Right hindlimb (tissue), 1 donor: ENCODE data around the gene IL1RAP.
A peak's percentile ranks its signal among the peaks of the same experiment; 100 is the strongest.
"Not testable (repeated sequence)": the region's sequence is repeated elsewhere in the genome, so short reads cannot be mapped to it uniquely, and the experiment has no call there.

Experiments
- DNase-seq: peaks from one replicate; pipeline ENCODE4 v3.0.0-alpha.2; 2018

Gene IL1RAP

DNA sequence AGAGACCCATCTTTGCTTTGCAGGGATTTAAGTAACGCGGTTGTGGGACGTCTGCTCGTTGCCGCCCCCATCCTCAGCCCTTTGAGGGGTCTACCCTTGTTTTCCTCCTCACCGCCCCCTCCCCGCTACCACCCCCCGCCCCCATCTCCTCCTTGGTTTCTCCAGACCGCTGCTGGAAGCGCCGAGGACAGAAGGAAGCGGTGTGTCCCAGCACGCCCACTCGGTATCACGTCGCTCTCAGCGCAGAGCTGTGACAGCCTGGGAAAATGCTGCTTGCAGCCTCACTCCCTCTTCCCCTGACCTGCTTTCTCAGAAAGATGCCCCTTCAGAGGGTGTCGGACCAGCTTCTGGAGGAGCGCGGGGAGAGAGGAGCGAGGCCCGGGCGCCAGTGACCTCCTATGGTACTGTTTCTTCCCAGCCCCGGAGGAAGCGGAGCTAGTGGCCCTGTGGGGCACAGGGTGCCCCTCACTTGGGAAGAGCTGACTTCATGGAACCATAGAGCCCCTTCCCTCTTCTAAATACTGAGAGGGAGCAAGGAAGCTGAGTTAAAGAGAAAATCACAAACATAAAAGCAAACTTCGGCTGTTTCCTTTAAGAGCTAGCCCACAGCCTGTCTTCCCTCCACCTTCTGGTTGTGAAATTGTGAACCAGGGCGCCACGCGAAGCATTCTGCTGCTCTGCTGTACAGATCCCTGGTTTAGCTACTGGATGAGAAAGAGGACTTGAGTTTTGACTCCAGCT lies 698 bp downstream of the IL1RAP start:
- DNase-seq = peak; percentile 63

DNA sequence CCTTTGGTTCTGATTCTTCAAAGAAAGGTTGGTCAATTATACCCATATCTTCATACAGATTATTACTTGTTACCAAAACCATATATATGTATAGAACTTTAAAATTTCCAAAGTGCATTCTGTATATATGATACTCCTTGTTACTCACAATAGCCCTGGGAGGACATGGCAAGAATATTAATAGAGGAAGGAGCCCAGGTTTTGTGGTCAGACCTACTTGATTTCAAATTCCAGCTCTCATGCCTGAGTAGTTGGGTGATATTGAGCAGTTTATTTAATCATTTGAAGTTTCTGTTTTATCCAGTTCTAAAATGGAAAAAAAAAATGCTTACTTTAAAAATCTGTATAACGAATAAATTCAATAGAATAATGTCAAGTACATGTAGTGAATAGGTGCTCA lies 2.5 kb downstream of the IL1RAP start:
- no peak for DNase-seq

DNA sequence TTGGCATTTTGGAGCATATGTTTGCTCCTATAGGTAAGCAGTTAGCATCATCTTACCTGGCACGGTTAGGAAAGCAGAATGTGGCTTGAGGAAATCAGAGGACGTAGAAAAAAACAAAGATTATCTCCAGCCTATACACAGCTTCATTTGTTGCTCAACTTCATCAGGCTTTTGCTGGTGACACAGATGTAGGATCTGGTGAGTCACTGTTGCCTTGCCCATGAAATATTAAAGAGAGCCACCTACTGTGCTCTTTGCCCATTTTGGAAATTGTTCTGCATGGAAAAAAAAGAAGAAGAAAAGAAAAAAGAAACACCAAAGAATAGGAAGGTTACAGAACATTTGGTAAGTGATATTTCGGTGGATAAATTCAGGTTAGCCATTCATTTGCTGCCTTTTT lies 3.8 kb downstream of the IL1RAP start:
- DNase-seq = no peak

DNA sequence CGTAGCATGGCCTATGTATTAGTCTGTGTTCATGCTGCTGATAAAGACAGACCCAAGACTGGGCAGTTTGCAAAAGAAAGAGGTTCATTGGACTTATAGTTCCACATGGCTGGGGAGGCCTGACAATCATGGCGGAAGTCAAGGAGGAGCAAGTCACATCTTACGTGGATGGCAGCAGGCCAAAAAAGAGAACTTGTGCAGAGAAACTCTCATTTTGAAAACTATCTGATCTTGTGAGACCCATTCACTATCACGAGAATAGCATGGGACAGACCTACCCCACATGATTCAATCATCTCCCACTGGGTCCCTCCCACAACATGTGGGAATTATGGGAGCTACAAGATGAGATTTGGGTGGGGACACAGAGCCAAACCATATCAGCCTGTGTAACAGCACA lies 4.6 kb downstream of the IL1RAP start:
- DNase-seq = not testable (repeated sequence)

DNA sequence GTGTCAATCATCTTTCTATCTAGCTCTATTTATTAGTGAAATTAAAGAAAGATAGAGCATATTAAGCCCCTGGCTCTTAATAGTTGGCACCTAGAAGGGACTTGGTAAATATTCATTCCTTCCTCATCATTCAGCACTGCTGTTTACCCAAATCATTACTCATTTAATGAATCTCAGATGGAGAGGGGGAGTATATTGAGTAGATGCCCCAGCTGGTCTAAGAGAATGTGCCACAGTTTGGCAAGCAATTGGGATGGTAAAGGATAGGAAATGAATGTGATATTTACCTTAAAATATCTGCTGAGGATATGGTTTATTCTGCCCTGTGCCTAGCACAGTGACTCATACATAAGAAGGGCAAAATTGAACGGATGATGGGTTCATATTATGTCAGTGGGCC lies 6.0 kb downstream of the IL1RAP start:
- DNase-seq = no peak

DNA sequence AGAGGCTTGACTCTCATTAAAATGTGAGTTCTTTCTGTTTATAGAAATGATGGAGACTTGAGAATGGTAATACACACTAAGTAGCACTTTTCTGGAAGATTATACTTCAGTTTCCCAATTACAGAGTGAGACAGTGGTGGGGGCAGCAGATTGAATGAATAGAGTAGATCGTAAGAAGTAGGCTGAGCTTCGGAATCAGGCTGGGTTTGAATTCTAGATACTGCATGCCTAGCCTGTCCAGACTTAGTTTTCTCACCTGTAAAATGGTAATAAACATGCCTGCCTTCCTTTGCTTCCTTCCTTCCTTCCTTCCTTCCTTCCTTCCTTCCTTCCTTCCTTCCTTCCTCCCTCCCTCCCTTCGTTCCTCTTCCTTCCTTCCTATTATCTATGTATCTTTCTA lies 8.1 kb downstream of the IL1RAP start:
- no peak for DNase-seq

DNA sequence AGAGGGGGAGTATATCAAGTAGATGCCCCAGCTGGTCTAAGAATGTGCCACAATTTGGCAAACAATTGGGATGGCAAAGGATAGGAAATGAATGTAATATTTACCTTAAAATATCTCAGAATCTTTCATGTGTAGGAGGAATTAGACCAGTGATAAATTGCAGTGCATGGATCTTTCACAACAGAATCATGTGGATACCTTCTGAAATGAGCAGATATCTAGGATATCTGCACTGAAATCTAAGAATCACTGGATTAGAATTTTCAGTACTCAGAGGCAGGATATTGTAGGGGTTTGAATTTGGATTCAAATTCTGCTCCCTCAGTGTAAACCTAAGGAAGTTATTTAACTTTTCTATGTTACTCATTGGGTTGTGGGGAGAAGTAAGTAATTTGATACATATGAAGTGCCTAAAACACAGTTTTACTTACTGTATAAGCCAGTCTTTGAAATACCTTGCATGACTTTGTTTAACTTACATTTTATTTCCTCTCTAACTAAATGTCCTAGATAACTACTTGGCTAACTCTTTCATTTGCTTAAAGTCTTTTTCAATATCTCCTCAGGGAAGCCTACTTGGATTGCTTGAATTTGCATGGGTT lies 8.8 kb downstream of the IL1RAP start:
- DNase-seq = no peak

DNA sequence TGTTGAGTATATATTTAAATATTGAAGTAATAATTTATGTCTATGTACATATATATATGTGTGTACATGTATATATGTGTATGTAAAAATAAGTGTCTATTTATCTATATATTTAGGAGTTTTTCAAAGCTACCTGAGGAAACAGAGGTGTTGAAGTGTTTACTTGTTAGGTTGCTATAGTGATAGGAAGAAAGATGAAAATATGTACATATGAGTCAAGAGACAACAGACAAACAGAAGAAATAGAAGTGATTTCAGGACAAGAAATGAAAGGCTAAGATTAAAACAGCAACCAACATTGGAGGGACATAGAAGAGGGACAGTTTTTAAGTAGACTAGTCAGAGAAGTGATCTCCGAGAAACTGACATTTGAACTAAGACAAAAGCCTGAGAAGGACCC lies 11.1 kb downstream of the IL1RAP start:
- no peak for DNase-seq

DNA sequence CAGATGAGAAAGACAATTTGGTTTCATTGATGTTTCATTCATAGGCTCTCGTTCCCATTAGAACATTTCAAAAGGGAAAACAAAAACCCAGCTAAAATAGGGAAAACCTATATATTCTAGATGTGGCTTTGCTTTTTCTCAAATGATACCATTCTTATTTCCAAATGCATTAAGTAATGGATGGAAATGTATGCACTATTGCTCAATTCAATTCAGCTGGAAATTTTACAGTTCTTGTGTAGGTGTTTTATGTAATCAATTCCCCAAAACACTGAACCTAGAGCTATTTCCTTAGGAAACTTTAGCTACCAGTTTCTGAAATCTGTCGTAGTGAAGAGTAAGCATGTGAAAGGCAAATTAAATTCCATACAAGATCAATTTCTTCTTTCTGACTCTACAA lies 11.7 kb downstream of the IL1RAP start:
- no peak for DNase-seq

DNA sequence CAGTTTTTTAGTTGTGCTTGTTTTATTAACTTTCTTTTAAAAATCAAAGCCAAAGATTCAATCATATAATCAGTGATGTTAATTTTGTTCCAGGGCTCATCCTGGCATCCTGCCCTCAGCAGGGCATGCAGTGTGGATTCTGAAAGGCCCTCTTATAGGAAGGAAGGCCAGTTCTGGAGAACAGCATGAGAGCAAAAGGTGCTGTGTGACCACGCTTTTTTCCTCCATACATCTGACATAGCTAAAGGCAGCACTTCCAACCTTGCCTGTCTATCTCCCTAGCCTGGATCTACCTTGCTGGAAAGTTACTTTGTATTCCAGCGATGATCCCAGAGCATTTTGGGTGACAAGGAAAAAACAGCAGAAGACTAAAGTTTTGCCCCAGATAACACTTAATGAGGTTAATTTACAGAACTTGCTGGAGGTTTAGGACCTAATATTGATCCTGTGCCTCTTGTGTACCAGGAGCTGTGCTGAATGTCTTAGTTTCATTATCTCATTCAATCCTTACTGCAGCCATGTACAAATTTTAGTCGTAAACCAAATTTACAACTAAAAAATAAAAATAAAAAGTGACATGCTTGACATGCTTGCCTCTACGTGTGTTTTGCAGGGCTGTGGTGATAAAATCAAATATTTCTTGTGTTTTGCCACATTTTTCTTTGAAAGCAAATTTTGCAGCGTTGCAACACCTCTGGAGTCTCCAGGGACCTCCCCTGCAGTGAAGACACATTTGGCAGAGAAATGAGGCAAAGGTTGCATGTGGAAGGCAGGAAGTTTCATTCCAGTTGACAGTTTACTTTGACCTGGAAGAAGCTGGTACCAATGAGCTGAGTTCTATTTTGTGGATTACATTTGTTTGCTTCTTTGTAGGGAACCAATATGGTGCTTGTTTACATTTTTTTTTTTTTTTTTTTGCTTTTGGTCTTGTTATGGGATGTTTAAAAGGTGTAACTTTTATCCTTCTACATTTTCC lies 13.2 kb downstream of the IL1RAP start:
- DNase-seq = no peak

DNA sequence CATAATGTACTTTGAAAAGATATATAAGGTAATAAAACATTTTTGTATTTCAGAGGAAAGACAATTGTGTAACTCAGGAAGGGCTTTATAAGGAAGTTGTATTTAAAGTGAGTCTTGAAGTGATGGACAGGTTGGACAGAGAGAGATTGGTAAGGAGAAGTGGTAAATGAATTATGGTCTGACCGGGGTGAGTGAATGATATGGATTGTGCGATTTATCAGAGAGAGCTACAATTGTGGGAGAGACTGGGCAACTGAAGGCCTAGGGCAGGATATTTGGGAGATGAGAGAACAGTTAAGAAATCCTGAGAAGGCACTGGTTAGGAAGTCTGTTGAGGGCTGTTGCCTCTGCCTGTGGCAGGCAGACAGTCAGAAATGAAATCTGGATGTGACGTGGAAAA lies 14.8 kb downstream of the IL1RAP start:
- DNase-seq = no peak

DNA sequence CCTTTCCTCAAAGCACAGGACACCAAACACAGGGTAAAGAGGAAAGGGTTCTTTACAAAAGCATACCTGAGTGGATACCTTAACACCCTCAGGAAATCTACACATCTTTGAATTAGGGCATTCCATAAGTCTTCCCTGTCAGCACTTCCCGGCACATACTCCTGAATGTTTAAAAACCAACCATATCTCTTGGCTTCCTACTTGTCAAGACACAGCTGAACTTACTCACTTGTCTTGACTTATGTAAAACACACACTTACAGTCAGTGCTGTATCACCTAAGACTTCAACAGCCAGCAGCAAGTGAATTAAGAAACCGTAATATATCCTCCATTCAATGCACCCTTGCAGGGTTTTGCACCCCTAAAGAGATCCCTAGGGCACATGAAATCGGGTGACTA lies 17.5 kb downstream of the IL1RAP start:
- no peak for DNase-seq

DNA sequence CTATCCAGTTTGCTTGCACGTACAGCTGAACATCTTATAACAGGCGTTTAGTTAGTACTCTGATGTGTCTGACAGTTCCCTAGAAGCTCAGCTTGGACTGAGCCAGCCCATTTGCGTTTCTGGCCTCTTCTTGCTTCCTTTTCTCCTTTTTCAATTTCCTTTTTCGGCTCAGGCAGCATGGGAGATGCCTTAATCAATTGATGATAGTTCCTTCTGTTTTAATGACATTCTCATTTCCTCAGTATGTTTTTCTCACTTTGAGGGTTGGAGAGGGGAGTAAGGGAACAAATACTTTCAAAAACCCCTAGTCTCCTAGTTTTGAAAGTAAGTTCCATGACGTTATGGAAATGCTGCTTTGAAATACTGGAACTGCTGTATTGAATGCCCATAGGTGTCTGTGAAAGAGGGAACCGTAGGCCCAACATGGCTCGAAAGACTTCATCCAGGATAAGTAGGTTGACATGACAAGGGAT lies 18.9 kb downstream of the IL1RAP start:
- peak; percentile 74 for DNase-seq

DNA sequence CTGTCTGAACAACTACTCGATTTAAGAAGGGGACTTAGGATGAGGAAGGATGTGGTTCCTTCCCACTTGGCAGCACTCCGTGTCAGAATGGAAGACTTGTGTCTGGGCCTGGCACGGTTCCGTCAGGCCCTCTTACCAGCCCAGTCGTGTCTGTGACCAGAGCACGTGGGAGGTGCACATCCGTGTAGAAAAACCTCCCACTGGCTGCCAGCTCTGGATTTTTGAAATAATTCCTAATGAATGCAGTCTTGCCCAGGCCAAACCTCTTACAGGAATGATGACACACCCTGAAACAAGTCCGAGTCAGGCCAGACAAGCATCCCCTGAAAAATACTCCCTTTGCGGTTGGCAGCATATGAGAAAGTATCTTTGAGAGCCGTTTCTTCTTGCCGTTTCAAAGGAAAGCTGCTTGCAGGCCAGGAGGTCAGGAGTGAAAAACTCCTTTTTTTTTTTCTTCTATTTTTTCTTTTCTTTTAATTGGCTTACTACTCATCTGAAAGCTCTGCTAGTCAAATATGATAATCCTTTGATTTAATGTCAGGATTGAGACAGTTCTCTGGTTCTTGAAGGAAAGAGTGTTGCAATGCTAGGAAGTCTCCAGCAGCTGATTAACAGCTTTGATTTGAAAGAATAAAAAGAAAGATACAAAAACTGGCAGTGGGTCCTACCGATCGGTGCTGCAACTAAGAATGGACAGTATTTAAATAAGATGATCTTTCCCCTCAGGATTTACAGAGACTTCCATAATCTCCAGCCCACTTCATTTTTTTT lies 19.8 kb downstream of the IL1RAP start:
- peak; percentile 86 for DNase-seq

DNA sequence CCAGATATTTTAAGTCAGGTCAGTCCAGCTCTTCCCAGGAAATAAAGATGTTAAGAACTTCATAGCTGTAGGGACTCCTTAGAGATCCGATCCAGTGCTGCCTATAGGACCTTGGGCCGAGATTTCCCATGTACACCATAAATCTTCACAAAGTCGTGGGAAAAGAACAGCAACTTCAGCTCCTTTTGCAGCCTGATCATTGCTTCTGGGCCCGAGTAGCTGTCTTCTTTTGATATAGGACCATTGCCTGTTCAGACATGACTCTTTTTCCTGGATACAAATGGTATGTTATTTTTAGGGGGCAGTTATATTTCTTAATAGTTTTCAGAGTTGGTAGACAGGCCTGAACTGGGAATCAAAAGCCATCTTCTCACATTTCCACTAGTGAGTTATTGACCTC lies 20.5 kb downstream of the IL1RAP start:
- DNase-seq = no peak

DNA sequence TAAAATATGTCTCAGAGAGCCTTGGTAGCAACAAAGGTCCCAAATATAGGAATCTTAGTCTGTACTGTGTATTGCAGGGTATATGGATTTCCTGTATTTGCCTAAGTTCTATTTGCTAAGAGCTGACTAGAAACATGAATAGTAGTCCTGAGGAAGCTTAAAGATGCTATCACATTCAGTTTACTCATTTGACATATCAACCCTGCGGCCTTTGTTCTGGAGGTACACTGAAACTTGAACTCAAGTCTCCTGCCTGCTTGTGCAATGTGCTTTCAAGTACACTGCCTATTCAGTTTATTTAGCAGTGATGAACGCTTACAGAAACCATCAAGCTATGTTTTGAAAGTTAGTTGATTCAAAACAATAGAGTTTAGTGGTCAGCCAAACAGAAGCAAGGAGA lies 21.1 kb downstream of the IL1RAP start:
- DNase-seq = no peak

DNA sequence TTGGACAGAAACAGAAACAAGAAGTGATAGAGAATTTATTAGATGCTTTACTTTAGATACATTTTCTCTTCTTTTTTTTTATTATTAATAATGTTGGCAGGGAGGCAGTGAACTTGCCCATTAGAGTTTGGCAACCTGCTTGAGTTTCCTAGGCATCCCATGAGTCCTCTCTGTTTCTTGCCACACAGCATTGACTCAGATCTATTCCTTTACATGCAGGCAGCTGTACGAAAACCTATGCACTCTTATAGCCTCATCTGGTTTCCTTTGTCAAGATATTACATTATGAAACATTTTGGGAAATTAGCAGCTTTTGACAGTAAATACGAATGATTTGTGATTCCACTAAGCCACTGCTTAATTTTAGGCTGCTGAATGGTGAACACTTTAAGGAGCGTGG lies 23.3 kb downstream of the IL1RAP start:
- no peak for DNase-seq

DNA sequence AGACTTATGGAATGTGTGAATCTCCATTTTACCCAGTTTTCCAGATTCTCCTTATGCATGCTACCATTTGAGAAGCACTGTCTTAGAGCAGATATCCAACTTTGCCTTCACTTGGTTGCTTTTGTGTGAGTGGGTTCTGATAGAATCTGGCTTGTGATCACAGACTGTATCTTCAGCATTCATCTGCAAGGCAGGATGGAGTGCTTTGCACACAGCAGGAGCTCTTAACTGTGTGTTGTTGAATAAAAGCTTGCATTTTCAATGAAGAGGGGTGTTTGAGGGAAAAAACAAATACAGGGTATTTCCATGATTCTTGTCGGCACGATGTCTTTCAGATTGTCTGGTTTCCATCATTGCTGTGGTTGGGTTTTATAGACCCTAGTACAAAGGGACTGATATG lies 24.4 kb downstream of the IL1RAP start:
- no peak for DNase-seq

DNA sequence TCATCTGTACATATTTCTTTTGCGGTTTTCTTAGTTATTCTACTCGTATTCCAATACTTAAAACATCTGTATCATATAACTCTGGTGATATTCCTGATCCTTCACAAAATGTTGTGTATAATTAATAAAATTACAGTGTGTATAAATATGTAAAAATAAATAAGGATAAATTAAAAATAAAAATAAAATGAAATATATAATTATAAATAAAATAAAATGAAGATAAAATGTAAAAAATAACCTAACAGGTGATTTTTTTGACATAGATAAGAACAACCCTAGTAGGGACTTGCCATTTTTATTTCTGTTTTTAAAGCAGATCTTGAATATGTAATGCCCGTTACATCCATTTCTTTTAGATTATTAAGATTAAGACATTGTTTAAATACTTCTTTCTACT lies 25.6 kb downstream of the IL1RAP start:
- no peak for DNase-seq

DNA sequence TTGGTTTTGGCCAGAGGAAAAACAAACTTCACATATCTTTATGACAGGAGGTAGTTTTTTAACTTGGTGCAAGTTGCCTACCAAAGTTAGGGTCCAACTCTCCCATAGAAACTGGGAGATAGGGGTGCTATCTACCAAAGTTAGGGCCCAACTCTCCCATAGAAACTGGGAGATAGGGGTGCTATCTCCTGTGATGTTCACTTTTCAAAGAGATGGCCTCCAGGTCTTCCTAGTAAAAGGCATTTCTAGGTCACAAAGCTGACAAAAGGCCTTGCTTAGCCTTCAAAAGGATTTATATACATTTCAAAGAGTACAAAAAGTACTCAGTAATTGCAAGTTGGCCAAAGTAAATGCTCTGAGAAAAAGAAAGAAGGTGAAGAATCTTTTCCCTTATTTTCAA lies 27.1 kb downstream of the IL1RAP start:
- no peak for DNase-seq

DNA sequence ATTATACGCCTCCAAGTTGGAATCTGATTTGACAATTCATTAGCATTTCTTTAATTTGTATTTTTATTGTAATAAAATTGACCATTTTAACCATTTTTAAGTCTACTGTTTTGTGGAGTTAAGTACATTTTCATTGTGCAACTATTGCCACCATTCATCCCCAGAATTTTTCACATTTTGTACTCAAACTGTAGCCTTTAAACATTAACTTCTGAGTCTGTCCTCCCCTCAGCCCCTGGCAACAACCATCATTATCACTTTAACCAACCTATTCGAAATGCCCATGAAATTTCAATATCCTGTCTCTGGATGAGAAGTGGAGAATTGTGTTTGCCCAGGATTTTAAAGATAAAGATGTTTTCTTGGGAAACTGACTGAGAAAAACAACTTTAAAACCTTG lies 27.7 kb downstream of the IL1RAP start:
- DNase-seq = no peak

DNA sequence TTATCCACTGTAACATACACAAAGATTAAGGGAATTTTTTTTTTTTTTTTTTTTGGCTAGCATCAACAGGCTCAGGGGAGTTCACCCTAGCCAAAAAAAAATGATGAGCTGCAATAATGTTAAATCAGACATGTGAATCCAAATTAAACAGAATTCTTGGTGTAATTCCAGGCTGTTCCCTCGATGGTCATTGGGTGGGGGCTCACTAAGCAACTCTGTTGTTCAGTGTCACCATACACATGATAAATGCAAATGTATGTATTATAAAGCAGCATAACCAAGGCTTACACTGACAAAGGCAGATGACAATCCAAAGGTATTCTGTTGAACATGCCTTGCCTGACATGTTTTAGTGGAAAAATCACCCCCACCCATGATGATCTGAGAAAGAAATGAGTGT lies 29.0 kb downstream of the IL1RAP start:
- peak; percentile 62 for DNase-seq

DNA sequence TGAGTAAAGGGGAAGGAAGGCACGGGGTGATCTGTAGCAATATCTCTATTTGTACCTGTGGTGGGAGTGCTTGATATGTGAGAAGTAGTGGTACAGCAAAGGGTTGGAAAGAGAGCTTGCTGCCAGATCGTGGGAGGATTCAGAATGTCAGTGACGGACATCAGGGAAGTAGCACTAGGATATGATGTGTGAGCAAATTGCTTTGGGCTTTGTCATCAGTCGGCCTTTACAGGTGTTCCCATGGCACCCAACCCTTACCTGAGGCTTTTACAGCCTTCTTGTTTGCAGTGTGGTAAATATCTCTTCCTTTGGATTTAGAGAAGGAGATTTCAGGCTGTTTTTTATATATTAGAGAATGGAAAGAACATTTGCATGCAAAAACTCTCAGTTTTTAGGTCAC lies 29.8 kb downstream of the IL1RAP start:
- DNase-seq = no peak
